Amniotic stem cell (primary cell): Measurements from ENCODE around the gene GOLGA1.
"Not testable (repeated sequence)": the region's sequence is repeated elsewhere in the genome, so short reads cannot be mapped to it uniquely, and the experiment has no call there.

Experiments used
- DNase-seq: peaks from one replicate; lab custom pipeline; 2025; lab: John Stamatoyannopoulos, UW

GOLGA1 gene

DNA sequence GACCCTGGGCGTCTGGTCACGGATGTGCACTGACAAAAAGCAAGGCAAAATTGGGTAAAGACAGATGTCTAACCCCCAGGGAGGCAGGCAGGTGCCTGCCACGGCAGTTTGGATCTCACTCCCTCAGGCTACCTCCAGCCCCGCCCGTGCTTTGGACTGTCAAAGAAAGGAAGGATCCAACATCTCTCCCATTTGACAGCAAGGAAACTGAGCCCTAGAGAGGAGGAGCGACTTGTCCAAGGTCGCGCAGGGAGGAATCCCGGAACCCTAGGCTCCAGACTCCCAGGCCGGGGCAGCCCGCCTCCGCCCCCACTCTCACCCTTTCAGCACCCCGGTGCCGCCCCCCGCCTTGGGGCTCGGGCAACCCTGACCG lies 376 bp downstream of the GOLGA1 start:
- no peak for DNase-seq

DNA sequence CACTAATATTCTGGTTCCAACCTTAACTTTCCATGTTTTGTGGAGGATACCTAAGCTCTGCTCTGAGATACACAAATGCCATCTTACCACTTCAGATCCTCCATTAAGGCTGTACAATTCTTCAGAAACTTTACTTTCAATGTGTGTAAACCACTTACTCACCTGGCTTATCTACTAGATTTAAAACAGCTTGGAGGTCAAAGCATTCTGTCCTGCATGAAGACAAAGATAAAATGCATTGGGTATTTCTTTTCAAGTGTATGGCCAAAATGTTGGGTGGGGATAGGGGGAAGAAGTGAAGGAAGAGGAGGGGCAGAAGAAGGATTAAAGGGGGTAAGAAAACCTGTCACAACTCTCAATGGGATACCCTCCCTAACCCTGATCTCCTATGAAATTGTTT lies 939 bp downstream of the GOLGA1 start:
- DNase-seq = no peak

DNA sequence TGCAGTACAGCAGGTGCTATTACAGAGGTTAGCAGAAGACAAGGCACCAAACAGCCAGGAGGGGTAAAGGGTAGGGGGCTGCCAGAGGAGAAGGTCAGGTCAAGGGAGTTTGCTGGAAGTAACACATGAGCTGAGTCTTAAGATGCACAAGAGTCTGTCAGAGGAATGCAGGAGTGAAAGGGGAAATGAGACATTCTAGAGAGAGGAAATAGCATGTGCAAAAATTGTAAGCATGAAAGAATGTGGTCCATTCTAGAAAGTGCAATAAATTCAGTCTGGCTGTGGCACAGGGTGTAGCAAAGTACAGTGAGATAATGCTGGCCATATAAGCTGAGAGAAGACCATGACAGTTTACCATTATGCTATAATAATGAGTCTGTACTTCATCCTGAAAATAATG lies 6.6 kb downstream of the GOLGA1 start:
- DNase-seq = no peak

DNA sequence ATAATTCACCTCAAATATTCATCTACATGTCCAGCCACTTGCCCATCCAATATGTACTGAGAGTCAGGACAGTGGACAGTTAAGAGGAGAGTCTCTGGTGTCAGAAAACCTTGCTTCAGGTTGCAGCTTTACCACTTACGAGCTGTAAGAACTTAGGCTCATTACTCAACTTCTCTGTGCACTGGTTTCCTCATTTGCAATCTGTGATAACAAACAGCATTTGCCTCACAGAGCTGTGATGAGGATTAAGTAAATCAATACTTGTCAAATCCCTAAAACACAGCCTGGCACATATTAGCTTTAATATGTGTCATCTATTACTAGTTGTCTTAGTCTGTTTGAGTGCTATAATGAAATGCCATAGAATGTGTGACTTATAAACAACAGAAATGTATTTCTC lies 8.6 kb downstream of the GOLGA1 start:
- no peak for DNase-seq

DNA sequence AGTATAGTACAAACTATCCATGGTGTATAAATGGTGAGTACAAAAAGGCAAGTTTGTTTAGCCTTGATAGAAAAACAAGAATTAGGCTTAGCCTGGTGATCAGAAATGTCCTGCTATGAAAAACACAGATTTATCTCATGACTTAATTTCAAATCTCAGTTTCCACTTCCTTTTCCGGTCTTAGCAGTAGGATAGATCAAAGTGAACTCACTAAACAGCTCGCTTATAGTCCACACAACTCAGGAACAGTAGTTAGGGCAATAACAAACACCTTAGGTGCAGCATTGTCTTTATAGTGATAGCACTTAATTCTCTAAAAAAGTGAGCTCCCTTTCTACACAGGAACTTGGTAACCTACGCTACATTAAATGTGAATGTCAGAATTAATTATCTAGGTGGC lies 11.4 kb downstream of the GOLGA1 start:
- DNase-seq = no peak

DNA sequence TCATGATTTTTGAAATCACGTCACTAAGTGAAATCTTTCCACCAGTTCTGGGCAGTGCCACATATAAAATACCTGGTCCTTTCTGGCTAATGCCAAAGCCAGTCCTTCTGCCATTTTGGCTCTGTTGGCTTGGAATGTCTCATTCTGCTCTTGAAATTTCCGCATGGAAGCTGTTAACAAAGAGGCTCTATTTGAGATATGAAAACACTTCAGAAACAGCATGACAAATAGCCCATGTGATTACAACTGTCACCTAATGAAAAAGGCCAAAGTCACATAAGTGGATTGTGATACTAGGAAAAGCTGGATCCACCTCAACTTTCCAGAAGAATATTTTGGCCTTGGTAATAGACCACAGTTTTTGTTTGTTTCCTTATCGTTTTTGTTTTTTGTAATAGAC lies 12.8 kb downstream of the GOLGA1 start:
- no peak for DNase-seq

DNA sequence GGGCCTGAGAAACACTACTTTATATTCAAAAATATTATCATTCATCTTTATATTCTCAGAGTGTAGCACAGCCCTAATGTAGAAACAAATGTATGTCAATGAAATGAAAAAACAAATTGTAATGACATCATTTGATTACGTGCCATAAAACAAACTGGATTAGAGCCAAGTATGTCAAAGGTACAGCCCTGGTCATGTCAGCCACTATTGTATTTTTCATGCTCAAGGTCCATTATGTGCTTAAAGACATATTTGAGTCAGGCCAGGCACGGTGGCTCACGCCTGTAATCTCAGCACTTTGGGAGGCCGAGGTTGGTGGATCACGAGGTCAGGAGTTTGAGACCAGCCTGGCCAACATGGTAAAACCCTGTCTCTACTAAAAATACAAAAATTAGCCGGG lies 20.5 kb downstream of the GOLGA1 start:
- DNase-seq = not testable (repeated sequence)

DNA sequence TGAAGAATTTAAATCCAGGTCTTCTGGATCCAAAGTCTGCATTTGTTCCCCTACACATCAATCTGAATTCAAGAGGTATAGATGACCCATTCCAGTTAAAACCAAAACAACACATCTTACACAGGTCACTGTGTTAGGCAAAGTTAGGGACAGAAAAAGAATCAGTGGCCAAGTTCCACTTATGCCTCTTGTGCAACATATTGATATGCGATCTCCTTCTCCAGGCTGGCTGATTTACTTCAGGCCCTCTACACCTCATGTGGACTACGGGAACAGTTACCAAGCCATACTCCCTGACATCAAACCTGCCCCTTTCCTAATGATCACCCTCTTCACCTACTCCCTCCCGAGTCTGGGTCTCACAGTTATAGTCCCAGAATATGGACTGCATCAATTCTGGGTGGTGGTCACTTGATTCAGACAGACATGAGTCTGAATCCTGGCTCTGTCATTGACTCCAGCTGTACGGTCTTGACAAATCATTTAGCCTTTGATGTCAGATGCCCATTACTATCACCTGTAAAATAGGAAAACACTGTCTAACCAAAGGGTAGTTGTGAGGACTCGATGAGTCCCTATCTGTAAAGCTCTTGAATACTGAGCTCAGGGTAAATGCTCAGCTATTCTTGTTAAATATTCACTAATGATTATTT lies 26.0 kb downstream of the GOLGA1 start:
- no peak for DNase-seq

DNA sequence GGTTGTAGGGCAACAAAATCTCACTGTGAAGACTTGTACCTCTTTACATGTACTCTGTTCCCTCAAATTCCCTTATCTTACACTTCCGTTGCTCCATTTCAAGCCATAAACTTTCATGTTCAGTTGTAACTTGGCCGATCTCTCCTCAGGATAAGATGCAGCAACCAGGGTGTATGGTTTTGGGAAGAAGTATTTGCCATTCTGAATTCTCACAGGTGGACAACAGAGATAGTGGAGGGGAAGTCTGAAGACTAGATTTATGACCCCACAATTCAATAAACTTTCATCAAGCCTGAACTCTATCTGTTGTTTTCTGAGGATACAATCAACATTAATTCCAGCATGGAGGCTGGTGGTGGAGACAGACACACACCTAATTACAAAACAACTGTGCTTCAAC lies 27.5 kb downstream of the GOLGA1 start:
- no peak for DNase-seq

DNA sequence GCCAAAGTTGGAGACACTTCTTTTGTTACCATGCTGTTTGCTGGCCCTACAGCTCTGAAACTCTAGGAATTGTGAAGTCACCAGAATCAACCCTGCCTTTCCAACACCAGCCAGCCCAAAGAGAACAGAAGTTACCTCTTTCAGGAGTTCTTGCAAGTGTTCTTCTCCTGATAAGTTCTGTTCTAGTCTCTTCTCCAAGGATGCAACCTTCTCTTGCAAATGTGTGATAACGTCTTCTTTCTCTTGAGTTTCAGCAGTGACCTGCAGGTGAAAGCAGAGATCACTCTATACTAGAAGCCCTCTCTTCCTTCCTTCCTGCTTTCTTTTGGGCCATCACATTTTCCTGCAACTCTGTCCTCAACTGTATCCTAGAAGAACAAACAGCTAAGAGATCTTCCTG lies 29.1 kb downstream of the GOLGA1 start:
- no peak for DNase-seq

DNA sequence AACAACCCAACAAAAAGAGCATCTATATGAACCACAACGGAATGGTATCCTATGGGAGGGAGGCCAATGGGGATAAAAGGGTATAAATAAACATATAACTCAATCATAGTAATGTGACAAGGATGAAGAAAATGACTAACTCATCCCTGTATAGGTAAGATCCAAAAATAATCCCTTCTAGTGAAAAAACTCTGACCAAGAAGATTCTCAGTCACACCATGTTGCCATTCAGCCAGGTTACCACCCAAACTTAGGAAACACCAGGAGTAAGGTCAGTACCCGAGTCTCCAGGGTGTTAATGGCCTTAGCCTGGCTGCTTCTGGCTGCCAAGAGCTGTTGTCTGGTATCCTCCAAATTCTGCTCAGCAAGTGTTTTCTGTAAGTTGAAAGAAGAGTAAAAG lies 32.8 kb downstream of the GOLGA1 start:
- no peak for DNase-seq

DNA sequence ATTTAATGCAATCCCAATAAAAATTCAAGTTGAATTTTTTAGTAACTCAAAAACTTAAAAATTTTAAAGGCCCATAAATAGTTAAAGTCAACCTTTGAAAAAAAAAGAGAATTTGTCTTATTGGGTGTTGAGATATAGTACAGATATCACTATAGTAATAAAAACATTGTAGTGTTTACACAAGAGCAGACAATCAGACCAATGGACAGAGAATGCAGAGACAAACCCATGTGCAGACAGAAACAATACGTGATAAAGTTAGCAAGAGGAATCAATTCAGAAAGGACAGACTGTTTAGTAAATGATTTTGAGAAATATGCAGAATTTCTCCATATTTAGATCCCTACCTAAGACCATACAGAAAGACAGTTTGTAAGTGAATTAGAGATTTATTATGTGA lies 33.9 kb downstream of the GOLGA1 start:
- DNase-seq = no peak

DNA sequence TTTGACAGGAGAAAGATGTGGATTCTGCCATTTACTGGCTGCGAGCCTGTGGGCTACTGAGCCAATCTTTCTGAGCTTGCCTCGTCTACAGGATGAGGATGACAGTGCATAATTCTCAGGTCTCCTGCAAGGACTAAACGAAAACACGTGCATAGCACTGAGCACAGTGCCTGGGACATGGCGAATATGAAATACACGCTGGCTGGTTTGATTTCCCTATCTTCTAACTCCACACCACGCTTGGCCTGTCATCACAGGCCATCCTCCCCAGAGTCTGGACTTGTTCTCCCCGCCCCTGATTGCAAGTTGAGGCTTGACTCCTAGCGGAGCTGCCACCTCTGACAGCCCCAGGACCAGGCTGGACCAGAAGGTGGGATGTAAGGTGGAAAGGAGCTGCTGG lies 41.0 kb downstream of the GOLGA1 start:
- no peak for DNase-seq

DNA sequence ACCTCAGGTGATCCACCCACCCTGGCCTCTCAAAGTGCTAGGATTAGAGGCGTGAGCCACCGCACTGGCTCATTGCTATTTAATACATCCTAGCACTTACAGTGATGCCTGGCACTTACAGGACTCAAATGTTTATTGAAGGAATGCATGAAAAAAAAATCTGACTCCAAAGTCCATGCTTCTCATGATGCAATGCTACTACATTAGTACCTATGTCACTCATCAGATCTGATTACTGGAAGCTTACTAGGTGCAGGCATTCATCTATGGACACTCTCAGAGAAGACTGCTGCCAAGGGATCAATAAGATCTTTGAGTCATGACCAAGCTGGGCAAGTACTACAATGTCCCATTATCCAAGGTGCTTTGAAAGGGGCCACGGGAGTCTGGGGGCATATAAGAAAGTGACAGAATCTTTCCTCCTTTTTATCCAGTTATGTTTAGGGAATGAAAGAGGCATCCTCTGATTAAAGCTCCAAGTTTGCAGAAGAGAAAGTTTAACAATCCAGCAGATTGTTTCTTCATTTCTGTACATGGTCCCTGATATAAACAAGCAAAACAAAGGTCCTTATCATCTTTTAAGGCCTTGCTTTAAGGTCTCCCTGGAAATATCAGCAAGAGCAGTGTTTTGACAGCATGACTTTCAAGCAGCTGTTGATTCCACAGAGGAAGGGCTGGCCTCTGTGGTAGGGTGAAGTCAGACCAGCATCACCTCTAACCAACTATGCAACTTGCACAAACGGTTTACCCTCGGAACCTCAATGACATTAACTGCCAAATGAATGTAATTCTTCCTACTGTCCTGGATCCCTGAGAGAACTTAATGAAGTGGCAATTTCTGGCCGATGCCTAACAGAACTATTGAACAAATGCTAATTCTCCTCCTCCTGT lies 43.1 kb downstream of the GOLGA1 start:
- DNase-seq = no peak

DNA sequence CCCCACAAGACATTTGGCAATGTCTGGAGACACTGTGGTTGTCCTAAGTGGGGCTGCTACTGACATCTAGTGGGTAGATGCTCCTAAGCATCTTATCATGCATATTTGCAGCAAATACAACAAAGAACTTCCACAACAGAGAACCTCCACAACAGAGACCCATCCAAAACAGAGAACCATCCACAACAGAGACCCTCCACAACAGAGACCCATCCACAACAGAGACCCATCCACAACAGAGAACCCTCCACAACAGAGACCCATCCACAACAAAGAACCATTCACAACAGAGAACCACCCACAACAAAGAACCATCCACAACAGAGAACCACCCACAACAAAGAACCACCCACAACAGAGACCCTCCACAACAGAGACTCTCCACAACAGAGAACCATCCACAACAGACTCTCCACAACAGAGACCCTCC lies 46.1 kb downstream of the GOLGA1 start:
- DNase-seq = no peak

DNA sequence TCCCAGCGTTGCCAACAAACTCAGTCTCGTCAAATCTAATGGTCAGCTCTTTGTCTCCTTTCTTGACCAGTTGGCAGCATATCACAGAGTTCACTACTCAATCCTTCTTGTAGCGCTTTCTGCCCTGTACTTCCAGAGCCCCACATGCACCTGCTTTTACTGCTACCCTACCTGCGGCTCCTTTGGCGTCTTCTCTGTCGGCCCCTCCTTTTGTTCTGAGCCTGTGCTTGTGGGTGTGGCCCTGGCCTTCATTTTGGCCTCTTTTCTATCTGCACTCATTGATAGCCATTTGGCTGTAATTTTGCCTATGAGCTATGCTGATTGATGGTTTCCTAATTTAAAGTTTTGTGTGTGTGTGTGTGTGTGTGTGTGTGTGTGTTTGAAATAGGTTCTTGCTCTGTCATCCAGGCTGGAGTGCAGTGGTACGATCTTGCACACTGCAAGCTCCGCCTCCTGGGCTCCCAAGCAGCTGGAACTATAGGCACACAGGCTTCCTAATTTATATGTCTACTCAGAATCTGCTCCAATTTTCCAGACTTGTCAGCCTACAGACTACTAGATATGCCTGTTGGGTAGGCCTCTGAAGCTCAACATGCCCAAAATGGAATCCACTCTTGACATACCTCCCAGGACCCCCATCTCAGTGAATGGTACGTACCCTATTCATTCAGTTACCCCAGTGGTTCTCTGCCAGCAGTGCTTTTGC lies 46.7 kb downstream of the GOLGA1 start:
- DNase-seq = no peak

DNA sequence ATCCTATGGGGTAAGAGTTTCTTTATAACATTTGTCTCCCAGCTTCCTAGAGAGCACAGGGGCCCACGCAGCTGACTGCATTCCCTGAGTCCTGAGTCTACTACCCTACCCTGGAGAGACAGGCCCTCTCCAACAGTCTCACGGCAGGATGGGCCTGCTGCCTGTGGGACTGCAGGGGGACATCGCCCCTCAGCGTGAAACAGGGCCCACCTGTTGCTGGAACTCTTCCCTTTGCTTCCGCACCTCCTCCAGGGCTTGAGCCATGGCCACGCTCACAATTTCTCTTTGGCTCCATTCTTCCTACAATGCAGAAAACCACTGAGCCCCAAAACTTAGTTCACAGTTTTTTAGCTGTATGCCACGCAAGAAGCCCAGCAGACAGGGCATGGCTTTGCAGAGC lies 50.7 kb downstream of the GOLGA1 start:
- DNase-seq = no peak

DNA sequence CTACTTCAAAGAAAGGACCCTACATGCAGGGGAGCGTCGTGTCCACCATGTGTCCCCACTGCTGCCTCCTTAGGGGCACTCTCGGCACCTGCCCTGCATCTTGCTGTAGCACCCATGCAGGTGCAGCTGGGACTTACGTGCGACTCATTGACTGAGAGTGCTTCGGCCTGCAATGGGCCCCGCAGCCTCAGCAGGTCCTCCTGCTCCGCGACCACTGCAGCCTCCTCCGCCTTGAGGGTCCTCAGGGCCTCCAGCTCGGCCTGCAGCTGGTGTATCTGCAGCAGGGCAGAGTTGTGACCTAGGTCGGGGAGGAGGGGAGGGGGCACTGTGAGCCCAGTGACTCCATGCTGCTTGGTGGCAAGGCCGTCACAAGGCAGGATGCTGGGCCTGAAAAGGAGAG lies 51.9 kb downstream of the GOLGA1 start:
- DNase-seq = no peak

DNA sequence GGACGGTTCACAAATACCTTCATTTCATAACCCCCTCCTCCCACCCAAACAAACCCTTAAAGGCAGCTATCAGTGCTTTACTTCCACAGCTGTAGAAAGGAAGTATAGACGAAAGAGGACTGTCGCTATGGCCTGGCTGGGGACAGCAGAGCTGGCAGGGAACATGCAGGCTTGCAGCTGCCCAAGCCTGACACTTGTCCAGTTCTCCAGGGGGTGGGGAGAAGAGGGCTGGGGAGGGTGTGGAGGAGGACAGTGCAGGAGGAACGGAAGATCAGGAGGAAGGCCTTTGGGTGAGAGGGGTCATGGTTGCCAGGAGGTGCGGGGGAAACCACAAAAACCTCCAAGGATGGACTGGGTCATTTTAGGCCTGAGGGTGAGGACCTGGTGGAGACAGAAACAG lies 53.1 kb downstream of the GOLGA1 start:
- no peak for DNase-seq

DNA sequence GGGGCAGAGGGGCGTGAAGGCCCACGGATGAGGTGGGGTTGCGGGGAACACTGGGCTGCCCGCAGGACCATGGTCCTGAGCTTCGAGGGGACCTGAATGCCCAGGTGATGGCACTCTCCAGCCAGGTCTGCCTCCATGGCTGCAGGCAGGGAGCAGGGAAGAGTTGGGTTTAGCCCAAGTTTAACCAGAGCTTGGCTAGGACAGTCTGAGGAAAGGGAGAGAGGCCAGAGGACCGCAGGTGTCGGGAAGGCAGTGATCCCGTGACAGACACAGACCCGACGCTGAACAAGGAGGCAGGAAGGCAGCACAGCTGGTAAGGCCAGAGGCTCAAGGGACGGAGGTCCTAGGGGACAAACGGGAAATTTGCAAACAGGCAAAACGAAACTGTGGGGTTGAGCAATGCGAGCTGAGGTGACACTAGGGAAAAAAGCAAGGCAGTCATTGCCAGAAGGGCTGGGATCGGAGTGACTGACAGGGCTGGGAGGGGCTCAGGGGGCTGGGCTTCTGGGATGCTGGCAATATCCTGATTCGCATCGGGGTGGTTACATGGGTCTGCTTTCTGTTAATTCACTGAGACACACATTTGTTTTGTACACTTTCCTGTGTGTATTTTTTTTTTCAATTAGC lies 53.9 kb downstream of the GOLGA1 start:
- DNase-seq = no peak

DNA sequence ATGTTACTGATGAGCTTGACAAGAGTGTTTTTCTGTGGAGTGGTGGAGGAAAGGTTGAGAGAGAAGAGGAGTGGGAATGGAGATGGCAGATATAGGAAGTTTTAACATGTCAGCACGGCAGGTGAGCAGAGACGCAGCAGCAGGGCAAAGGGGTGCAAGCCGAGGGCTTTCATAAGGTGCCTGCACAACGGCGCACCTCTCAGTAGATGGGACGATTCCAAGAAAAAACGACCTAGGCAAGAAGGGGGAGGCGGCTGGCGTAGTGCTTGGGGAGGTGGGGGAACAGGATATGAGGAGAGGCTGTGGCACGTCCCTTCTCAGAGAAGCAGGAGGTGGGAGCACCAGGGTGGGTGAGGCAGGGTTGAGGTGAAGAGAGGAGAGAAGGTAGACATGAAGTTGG lies 54.4 kb downstream of the GOLGA1 start:
- DNase-seq = no peak

DNA sequence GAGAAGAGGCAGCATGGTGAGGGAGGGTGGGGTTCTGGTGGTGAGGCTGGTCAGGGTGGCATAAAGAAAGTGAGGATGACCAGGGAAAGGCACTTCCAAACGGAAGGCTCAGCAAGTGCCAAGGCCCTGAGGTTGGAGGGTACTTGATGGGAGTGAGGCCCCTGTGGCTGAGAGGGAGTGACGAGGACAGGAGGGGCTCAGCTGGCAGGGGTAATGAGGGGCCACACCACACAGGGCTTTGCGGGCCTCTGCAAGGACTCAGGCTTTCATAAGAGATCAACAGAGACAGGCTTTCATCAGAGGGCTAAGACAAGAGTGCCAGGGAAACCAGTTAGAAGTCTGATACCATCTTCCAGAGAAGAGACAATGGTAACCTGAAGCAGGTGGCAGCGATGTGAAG lies 55.3 kb downstream of the GOLGA1 start:
- DNase-seq = no peak

DNA sequence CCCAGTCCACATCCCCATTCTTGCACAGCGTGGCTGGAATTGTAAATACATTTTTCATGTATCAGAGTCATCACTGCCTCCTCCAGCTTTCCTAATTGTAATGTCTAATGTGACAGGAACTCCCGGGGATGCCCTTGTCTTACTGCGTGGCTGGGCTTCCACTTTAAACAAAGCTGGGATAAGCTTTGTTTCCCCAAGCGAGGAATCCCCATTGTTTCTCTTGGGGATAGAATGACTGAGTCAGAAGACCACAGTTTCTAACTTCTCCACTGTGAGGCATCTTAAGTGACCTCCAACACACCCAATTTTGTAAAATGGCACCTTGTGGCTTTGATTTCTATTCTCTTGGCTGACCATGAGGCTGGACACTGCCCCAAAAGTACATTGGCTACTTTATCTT lies 56.5 kb downstream of the GOLGA1 start:
- DNase-seq = no peak
